Globus pallidus (tissue), 1 donor: ENCODE results near the gene APBA1.
A peak's percentile ranks its signal among the peaks of the same experiment; 100 is the strongest.

Experiments
- DNase-seq: peaks from one replicate; pipeline ENCODE4 v3.0.0-alpha.2; 2015; ENCODE audit warnings: low spot score

APBA1 gene

DNA sequence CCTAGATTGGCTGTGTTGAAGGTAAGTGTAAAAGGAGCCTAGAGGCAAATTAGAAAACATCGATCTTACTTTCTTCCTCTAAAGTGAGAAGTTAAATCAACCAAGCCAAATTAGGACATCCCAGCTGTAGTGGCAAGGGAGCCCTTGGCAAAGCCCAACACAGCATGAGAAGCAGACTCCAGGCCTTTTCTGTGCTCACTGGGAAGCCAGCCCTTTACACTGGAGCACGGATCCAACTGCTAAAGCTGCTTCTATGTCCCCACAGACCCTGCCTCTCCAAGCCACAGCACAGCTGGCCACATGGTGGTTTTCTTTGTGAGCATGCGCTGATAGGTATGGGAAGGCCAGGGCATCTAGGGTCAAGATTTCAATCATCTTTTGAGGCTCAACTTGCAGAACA, 94.1 kb downstream of the APBA1 start:
- no peak for DNase-seq

DNA sequence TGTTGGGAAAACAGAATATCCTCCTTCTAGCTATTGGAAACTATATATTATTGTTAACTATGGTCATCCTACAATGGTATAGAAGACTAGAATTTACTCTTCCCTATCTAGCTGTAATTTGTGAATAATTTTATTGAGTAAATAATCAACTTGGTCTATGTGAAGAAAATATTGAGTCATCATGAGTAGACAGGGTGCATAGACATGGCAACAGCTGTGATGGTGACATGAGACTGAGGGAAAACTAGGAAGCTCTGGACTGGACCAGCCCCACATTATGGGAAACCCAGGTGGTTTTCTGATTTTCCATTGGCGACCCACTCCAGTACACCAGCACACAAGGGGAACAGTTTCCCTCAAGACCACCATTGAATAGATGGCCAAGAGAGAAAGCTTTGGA, 95.0 kb downstream of the APBA1 start:
- DNase-seq: no peak

DNA sequence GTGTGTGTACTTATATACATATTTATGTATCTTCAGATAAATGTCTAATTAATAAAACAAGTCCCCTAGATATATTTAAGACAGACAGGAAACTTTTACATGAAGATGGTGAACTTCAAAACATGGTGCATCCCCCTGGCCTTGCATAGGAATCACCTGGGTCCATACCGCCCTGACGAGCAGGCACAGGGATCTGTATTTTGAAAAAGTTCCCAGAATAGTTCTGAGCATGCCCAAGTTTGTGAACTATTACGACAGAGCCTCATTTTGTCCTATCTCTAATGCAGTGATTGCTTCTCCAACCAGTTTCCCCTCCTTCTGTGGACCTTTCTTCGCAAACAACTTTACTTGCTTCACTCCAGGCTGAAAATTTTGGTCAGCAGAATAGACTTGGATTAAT, 98.1 kb downstream of the APBA1 start:
- DNase-seq: no peak

DNA sequence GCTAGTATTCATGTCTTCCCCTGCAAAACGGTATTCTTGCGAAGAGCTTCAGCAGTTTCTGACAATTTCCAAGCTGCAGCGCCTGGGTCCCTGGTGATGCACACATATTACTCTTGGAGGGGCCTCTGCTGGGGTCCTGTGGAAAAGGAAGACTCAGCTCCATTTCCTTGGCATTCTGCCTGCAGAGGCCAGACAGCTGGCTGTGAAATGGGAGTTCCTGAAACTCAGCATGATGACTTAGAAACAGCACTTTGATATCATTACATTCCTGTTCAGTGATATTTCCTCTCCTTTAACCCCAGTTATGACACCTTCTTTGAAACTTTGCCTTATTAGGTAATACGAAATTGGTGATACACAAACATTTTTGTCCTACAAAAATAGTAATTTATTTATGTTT, 98.5 kb downstream of the APBA1 start:
- DNase-seq: no peak

DNA sequence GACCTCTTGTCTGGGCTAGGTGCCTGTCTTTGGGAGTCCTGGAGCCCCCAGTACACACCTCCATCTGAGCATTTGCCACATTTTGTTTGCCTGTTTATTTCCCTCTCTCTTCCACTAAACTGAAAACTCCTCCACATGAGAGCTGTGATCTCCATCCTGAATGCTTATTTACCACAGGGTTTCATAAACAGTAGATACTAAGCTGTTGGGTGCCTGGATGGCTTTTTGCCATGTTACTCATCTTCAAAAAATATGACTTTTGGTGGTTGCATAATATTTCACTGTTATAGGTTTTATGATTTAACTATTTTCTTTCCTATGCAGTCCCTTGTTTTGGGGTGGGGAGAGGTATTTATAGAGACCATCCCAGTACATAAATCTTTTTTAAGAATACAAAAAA, 99.6 kb downstream of the APBA1 start:
- DNase-seq: no peak

DNA sequence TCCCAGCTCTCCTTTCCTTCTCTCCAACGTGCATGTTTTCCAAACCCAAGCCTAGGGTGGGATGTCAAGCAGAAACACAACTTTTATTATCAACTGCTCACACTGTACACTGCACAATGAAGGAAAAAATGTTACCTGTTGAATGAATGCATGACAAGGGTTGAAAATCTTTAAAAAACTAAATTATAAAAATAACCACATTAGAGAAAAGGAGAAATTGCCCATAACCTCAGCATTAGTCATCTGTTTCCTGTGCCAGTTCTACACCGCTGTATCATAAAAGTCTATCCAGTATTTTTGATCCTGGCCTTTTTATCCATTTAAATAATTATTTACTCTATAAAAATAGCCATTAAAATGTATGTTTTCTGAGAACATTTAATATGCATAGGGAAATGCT, 101.1 kb downstream of the APBA1 start:
- DNase-seq: no peak

DNA sequence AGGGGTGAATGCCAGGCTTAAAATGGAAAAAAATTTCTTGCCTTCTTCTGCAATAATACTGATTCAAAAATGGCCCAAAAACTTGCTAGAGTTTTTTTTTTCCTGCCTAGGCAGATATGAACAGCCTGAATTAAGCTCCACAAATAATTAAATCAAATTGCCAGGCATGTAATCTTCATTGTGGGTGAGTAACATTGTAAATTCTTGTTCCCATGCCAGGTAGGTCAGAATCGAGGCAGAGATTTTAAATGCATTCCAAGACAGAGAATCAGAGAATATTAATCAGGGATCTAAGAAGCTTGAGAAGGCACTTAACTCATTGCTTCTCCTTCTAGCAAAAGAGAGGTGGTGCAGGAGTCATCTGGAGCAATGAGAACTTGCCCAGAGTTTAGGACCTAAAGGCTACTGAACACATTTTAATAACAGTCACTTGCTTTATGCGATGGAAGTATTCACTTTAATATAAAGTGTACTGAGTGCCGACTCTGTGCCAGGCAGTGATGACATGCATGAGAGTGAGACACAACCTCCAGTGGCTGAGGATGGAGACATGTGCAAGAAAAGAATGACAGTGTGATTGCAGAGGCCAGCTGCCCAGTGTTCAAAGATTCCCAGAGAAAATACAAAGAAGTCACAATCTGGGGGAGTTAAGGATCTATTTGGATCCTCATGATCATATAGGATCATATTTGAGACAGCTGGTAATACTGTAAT, 102.3 kb downstream of the APBA1 start:
- DNase-seq: no peak

DNA sequence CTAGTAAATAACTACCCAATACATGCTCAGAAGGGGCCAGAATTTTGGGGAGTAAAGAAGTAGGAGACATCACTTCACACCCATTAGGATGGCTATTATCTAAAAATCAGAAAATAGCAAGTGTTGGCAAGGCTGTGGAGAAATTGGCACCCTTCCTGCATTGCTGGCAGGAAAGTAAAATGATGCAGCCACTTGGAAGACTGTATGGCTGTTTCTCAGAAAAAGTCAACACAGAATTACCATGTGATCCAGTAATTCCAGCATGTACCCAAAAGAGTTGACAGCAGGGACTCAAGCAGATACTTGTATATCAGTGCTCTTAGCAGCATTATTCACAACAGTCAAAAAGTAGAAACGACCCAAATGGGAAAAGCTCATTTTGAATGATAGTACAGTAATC, 107.6 kb downstream of the APBA1 start:
- DNase-seq: no peak

DNA sequence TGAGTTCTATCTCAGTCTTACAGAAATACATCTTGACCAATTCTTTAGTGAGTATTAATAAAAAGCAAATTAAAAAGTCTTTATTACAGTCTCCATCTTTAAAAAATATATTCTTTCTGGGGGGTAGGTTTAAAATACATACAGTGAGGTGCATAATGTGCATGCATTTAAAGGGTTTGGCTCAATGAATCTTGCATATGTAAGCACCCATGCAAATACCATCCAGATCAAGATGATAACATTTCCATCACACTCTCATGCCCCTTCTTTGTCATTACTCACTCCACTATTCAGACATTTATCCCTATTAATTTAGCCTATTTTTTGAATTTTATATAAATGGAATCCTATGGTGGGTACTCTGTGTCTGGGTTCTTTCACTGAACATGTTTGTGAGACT, 113.0 kb downstream of the APBA1 start:
- DNase-seq: no peak

DNA sequence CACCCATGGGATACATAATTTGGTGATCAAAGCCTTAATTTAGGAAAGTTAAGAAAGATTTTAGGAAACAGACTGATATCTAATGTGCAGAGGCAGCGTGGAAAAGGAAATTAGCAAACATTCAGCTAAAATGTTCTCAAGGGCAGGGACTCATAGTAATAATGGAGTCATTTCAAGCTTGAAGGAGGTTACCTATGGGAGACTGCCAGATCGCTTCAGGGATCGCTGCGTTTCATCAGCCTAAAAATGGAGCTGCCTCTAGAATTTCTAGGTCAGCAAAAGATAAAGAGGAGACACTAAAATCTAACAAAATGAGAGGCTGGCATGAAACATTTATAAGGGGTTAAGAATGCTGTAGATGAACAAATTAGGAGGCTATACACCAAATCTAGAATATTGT, 115.5 kb downstream of the APBA1 start:
- DNase-seq: no peak

DNA sequence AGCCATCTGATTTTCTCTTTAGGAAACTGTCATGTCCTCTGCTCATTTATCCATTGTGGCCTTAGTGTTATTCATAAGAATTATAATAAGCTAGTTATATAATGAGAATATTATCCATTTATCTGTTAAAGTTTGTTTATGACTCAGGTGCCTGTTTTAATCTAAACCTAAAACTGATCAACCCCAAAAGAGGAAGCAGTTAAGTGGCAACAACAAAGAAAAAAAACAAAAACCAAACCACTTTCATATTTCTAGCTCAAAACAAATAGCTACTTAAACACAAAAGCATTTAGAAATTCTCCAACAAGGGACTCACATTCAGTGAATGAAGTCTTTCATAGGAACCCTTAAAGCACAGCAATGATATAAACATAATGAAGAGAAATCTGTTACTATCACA, 116.4 kb downstream of the APBA1 start:
- no peak for DNase-seq

DNA sequence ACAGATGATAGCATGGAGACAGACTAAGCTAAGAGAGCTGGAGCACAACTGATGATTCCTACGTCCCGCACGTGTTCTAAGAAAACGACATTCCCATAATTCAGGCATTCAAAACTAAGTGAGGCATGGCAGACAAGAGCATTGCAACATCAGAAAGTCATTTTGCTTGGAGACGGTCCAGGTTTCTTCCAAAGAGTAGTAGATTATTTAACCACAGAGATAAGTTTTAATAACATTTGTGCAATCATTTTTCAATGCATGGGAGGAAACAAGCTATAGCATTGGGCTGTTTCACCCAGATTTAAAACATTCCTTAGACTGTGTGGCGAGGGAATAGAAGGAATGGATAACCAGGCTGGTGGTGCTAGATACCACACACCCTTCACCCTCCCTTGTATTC, 117.2 kb downstream of the APBA1 start:
- no peak for DNase-seq

DNA sequence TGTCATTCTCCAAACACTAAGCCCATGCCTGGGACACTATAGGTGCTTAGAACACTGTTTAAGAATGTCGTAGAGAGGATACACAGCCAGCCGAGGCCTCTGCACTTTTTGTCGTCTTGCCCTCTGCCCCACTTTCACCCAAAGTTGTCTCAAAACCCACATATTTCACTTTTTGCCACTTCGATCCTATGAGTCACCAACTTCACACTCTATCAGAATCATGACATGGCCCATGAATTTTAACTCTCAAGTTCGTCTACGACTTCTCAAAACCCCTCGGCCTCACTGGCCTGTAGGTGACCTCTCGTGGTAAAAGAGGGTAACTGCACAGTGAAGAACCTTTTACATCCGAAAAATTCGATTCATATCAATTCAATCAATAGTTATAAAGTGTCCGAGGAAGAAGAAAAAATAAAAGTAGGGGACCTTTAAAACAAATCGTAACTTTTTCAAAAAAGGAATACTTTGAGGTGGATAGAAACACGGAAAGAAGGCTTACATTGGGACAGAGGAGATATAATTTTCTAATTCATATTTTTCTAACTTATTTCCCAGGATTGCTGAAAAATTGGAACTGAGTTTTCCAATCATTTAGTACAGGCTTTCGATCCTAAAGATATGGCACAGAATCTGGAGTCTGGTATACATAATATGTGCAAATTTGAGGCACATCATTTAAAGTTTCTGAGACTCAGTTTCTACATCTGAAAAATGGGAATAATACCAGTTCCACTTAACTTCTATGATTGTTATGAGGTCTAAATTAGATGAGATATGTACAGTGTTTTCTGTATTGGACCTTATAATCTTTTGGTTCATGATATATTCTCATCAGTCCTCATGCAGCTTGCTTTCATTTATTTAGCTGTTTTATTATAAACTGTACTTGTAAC, 122.6 kb downstream of the APBA1 start:
- DNase-seq: peak; percentile 61

DNA sequence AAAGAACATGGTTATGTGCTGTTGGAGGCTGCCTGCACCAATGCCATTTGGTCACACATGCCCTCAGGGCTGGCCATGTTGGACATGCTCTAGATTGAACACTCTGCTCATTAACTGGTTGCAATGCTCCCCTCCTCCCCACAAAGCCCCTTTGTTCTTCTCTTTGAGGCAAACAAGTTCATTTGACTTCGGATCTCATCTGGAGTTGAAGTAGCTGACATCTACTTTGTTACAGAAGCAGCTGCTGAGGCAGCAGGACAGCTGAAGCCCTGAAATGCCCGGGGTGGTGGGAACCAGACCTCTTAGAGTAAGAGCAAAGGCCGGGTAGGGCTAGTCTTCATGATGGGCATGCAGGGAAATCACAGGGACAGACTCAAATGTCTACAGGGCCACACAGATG, 123.5 kb downstream of the APBA1 start:
- peak; percentile 76 for DNase-seq

DNA sequence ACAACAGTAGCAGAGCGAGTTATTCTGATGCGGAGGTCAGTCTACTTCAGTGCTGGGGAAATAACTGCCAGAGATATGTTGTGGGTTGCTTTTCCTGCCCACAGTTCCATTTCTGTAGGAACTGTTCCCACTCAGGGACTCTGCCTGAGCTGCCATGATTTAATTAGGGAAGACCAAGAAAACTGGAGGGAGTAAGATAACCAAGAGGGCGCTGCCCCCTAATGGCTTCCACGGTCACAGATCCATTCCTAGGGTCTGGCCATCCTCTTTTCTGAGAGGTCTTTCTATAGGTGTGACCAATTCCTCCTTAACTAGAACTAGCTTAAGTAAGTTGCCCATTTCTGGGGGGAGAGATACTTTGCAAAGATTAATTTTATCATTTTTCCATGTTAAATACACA, 125.9 kb downstream of the APBA1 start:
- DNase-seq: peak; percentile 20

DNA sequence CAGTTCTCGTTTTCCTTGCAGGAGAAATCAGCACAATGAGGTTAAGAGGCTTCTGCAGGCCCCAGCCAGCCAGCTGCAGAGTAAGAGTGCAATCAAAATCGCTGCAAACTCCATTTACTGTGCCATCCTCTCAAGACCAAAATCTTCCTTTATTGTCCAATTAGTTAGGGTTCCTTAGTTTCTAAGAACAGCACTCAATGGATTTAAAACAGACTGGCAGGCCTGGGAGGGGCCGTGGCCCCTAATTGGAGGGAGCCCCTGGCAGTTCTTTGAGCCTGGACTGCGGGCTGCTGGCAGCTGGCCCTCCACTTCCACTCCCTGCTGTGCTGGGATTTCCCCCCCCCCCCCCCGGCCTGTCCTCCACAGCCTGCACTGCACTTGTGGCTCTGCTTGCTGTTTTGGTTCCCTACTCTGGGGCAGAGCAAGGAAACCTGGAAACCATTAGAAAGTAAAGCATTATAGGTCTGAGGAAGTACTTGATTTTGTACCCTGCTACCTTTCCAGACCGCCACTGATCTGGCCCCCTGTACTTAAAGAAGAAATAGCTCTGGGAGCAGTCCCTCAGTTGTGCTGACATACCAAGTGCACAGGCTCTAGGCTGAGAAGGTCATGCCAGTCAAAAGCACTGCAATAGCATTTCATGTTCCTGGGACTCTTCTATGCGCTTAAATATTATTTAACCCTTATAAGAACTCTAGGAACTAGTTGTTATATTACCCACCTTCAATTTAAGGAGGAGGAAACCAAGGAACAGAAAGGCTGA, 129.0 kb downstream of the APBA1 start:
- peak; percentile 61 for DNase-seq

DNA sequence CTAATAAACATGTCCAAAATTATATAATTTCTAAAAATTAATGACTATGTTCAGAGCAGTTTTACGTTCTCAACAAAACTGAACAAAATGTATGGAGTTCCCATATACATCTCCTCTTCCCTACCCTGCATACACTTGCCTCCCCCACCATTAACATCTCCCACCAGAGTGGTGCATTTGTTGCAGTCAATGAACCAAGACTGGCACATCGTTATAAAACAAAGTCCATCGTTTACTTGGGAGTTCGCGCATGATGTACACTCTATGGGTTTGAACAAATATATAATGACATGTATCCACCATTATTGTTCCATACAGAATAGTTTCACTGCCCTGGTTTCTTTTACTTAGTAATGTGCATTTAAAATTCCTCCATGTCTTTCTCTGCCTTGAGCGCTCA, 130.1 kb downstream of the APBA1 start:
- DNase-seq: no peak

DNA sequence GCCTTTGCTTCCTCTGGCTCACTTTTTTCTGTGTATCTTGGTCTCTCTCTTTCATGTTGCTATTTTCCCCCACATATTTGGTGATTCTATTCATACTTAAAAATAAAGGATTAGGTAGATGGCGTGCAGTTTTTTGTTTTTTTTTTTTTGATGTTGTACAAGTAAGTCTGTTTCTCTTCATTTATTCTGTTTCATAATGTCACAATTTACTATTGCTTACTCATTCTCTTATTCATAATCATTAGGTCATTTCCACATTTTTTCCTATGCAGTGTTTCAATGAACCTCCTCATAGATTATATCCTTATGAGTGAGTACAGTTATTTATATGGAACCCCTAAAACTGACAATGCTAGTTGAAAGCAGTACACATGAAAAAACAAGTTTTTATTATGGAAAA, 136.3 kb downstream of the APBA1 start:
- DNase-seq: no peak

DNA sequence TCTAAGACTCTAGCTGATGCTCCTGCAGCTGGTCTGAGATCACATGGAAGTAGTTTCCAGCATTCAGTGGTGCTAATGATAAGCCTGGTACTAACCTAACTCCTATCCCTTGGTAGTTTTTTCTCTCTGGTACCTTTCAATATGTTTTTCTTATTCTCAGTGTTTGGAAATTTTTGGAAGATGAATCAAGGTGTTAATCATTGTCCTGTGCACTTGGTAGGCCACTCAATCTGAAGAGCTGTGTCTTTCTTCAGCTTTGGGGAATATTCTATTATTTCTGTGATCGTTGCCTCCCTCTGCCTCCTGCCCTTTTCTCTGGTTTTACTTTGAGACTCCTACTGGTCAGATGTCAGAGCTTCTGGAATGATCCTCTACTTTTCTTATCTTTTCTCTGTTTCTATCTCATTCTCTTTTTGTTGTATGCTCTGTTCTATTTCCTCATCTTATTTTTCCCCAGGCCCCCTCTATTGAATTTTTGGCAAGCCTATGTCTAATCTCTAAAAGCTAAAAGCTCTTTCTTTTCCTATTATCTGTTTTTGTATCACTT, 136.8 kb downstream of the APBA1 start:
- no peak for DNase-seq

DNA sequence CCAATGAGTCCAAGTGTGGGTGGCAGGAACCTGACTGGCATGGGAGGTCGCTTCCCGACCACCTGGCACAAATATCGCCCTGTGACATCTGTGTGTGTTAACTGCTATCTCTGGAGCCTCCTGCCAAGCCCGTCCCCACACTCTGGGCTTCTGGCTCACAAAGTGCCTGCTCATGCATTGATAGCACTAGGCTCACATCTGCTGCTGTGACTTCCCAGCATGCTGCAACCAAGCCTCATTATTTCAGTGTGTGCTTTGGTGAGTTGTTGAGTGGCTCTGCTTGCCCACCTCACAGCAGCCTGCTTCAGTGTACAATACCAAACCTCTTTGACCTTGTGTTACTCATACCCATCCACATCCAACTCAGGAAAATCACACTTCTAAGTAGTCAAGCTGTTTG, 139.8 kb downstream of the APBA1 start:
- DNase-seq: no peak

DNA sequence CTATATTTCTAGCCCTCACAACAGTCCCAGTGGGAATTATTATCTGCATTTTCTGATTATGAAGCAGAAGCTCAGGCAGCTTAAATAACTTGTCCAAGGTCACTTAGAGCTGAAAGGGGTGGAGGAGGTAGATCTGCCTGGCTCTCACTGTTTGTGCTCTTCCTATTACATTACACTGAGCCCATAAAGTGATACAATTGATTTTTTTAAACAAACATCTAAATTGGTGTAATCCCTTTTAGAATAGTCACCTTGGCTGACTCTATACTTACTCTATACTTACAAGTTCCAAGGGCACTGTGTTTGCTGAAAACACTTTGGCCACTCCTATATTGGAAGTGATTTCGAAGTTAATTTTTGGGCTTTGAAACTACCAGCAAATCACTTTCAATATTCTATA, 144.7 kb downstream of the APBA1 start:
- DNase-seq: no peak

DNA sequence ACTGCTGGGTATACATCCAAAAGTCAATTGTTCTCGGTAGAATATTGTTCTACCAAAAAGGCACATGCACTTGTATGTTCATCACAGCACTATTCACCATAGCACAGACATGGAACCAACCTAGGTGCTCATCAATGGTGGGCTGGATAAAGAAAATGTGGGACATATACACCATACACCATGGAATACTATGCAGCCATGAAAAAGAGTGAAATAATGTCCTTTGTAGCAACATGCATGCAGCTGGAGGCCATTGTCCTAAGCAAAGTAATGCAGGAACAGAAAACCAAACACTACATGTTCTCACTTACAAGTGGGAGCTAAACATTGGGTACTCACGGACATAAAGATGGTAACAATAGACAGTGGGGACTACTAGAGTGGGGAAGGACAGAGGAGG, 145.5 kb downstream of the APBA1 start:
- DNase-seq: no peak
